NOMO-1 treated with dmso at 0.1 percent for 144 hours (cell line): ENCODE measurements around the gene TP53INP2.
"Not testable (repeated sequence)": the region's sequence is repeated elsewhere in the genome, so short reads cannot be mapped to it uniquely, and the experiment has no call there.

Experiments
- DNase-seq: peaks from one replicate; lab custom pipeline; 2025; ENCODE audit not compliant: unreplicated experiment; lab: John Stamatoyannopoulos, UW

The TP53INP2 gene

DNA sequence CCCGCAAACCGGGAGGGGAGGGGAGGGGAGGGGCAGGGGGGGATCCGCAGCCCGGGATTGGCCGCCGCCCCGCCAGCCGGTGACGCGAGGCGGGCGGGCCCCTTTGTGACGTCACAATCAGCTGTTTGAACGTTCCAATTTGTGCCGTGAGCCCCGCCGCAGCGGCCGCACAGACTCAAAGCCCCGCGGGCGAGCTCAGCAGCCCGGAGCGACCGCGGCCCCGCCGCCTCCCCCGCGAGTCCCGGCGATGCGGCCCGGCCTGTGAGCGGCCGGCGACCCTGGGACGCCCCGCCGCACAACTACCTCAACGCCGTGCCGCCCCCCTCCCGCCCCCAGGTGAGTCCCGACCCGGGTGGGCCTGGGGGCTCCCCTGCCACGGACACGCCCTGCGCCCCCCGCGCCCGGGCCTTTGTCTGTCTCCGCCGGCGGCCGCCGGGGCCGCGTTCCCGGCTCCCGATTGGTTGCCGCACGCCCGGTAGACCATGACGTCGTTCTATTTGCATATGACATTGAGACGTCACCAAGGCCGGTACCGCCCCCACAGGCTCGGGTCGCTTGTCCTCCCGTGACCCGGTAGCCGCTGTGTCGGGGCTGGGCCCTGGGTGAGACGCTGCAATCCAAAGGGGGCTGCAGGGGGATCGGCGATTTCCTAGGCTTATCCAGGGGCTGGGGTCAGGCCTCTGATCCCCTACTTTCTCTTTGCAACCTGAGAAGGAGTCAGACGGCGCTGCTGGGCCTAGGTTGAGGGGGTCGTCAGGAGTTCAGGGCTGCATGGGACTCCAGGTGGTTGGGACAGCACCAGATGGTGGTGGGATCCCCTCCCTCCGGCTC is at the start of gene TP53INP2:
TP53INP2 (plus strand) TSS at position 168 of the 831 bp plus-strand sequence. CDS start 4,396 bp downstream, outside the sequence.
- DNase-seq: peak; percentile 83

DNA sequence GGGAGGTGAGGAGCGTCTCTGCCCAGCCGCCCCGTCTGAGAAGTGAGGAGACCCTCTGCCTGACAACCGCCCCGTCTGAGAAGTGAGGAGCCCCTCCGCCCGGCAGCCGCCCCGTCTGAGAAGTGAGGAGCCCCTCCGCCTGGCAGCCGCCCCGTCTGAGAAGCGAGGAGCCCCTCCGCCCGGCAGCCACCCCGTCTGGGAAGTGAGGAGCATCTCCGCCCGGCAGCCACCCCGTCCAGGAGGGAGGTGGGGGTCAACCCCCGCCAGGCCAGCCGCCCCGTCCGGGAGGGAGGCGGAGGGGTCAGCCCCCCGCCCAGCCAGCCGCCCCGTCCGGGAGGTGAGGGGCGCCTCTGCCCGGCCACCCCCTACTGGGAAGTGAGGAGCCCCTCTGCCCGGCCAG is 45.5 kb upstream of the TP53INP2 start:
- not testable (repeated sequence) for DNase-seq

DNA sequence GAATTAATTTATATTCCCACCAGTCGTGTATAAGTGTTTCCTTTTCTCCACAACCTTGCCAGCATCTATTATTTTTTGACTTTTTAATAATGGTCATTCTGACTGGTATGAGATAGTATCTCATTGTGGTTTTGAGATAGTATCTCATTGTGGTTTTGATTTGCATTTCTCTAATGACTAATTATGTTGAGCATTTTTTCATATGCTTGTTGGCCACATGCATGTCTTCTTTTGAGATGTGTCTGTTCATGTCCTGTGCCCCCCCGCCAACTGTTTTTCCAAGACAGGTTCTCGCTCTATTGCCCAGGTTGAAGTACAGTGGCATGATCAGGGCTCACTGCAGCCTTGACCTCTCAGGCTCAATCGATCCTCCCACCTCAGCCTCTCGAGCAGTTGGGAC is 42.3 kb upstream of the TP53INP2 start:
- DNase-seq: not testable (repeated sequence)

- peak; percentile 74 for DNase-seq
These were observed 40.8 kb upstream of the TP53INP2 start for GRCh38 chr20:34663213-34663943.

DNA sequence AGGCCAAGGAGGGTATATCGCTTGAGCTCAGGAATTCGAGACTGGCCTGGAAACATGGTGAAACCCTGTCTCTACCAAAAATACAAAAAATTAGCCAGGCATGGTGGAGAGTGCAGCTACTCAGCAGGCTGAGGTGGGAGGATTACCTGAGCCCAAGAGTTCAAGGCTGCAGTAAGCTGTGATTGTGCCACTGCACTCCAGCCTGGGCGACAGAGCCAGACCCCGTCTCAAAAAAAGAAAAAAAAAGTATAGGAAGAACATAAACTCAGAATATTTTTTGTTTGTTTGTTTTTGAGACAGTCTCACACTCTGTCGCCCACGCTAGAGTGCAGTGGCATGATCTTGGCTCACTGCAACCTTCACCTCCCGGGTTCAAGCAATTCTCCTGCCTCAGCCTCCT is 39.4 kb upstream of the TP53INP2 start:
- DNase-seq: not testable (repeated sequence)

- no peak for DNase-seq
These were observed 35.0 kb upstream of the TP53INP2 start for GRCh38 chr20:34669094-34669493.

- DNase-seq: no peak
These were observed 30.7 kb upstream of the TP53INP2 start for GRCh38 chr20:34673412-34673811.

GRCh38 chr20:34675561-34675960 is 28.6 kb upstream of the TP53INP2 start:
- no peak for DNase-seq

- DNase-seq: no peak
These were observed 28.0 kb upstream of the TP53INP2 start for GRCh38 chr20:34675993-34676641.

DNA sequence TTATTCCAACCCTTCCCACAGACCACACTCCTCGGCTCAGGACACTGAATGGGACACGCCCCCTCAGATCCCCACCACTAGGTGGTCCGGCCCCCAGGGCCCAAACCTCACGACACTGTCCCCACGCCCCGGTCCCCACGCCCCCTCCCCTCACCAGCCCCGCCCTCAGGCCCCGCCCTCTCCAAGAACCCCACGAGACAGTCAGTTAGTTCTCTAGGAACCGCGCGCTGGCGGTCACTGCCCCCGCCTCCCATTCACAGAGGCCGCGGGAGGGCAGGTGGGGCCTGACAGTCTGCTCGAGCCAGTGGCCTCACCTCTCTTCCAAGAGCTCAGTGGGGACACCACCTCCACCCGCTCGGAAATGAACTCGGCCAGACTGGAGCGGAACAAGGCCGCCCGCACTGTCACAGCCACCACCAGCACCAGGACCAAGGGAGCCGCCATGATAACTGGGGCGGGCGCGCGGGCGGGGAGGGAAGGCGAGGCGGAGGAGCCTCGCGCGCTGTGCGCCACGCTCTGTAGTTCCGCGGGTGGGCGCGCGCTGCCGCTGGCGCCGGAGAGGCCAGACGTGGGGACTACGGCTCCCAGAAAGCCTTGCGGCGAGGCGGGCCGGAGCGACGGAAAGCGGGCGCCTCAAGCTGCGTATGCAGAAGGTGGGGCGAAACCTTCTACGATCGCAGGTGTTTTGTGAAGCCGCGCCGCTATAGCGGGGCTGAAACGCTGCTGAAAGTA is 27.3 kb upstream of the TP53INP2 start, which contains the start of gene PIGU:
PIGU (minus strand) TSS at position 451 of the 732 bp plus-strand sequence; CDS start at position 444, 7 bp downstream.
- peak; percentile 97 for DNase-seq

GRCh38 chr20:34680586-34681175 is 23.5 kb upstream of the TP53INP2 start:
- DNase-seq: peak; percentile 30

DNA sequence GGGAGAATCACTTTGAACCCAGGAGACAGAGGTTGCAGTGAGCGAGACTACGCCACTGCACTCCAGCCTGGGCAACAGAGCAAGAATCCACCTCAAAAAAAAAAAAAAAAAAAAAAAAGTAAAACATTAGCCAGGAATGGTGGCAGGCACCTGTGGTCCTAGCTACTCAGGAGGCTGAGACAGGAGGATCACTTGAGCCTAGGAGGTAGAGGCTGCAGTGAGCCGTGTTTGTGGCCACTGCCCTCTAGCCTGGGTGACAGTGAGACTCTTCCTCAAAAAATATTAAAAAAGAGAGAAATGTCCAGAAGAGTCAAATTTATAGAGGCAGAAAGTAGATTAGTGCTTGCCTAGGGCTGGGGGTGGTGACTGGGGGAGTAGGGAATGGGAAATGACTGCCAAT is 20.5 kb upstream of the TP53INP2 start:
- DNase-seq: no peak

DNA sequence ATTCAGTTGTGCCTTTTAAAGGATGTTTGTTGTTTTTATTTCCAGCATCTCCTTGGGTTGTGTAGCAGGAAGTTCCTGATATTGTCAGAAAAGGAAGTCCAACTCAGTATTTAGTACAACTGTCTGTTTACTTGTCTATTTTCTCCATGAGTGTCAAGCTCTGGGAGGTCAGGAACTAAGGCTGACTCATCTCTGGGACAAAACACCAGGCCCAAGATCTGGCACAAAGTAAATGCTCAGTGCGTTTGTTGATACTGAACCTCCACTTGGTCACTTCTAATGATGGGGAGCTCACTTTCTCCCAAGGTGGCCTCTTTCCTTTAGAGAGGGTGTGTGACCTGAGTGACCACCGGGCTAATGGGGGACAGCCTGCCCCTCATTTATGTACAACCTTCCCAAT is 14.7 kb upstream of the TP53INP2 start:
- DNase-seq: no peak

- no peak for DNase-seq
These were observed 12.3 kb upstream of the TP53INP2 start for GRCh38 chr20:34691838-34692237.

- no peak for DNase-seq
These were observed 10.7 kb upstream of the TP53INP2 start for GRCh38 chr20:34693414-34693813.

DNA sequence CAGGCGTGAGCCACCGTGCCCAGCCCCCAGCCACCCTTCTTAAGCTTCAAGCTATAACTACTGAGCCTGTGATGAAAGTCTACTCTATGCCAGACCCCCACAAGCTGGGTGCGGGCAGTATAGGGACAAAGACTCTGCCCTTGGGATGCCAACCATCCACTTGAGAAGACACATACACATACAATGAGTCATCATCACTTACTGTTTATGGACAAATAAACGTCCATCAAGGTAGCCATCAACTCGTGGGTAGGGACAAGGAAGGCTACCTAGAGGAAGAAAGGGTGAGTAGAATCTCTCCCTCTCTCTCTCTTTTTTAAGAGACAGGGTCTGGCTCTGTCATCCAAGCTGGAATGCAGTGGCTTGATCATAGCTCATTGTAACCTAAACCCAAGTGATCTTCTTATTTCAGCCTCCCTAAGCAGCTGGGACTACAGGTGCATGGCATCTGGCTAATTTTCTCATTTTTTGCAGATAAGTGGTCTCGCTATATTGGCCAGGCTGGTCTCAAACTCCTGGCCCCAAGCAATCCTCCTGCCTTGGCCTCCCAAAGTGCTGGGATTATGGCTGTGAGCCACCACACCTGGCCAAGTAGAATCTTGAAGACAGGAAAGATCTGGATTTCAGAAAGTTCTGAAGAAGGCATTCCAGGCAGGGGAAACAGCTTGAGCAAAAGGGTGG is 2.6 kb upstream of the TP53INP2 start:
- DNase-seq: no peak

GRCh38 chr20:34703061-34703423 is 1.1 kb upstream of the TP53INP2 start:
- no peak for DNase-seq

DNA sequence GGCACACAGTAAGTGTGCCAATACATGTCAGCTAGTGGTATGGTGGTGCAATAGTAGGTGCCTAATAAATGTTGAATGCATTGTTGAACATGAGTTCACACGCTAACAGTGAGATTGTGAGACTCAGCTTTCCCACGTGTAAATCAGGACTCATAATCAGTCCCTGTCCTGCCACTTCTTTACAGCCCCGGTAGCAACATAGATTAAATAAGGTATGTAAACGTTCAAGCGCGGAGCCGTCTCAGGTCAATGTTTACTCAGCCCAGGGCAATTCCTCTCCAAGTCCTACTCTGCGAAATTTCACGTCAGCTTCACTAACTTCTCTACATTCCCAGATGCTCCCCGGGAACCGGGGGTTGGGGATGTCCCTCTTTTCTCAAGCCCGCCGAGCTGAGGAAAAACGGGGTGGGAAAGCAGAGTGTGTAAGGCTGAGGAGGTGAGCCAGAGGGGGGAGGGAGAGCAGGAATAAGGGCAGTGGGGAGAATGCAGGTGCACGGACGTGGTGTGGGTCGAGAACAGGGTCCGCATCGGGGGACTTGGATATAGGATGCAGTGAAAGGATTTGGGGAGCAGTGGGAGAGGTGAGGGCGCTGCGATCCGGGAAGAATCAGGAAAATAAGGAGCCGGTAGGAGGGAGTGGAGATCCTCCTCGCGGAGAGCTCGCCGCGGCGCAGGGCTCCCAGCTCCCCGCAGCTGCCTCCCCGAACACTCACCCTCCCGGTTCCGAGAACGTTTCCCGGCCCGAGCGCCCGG is 544 bp upstream of the TP53INP2 start:
- DNase-seq: no peak

DNA sequence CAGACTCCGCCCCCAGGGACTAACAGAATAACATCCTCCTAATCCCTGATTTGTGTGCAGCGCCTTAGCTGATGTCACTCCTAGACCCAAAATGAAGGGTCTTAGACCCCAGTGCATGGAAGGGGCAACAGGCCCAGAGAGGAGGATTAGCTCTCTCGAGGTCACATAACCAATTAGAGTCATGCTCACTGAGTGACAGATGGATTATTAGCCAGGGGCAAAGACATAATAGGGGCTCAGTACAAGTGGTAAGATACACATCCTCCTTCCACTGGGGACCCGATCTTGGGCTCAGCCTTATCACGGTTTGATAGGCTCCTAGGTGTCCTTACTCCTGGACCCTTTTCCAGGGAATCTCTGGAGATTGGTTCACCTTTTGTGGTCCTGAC is 858 bp downstream of the TP53INP2 start:
- DNase-seq: no peak
